T-helper 1 cell treated with Interleukin-12 subunit alpha and Interleukin-12 subunit beta and Interleukin-4 antibody, amounts not matched to agents 30 μg/mL and 1 μg/mL, for 36 hours (primary cell): Measurements from ENCODE around the gene GMEB2.

Experiments used
- H3K27ac Mint-ChIP-seq: one replicate; pipeline ENCODE4 v1.8.0; 2021; ENCODE audit warnings: mild to moderate bottlenecking, mixed read lengths
- H3K27me3 Mint-ChIP-seq: one replicate; pipeline ENCODE4 v1.8.0; 2021; ENCODE audit warnings: low read depth, mixed read lengths
- H3K36me3 Mint-ChIP-seq: one replicate; pipeline ENCODE4 v1.8.0; 2021; ENCODE audit warnings: low read depth, mixed read lengths
- H3K4me1 Mint-ChIP-seq: one replicate; pipeline ENCODE4 v1.8.0; 2021; ENCODE audit warnings: low read depth, mixed read lengths
- H3K4me3 Mint-ChIP-seq: one replicate; pipeline ENCODE4 v1.8.0; 2021; ENCODE audit warnings: mild to moderate bottlenecking, moderate library complexity, mixed read lengths
- H3K9me3 Mint-ChIP-seq: one replicate; pipeline ENCODE4 v1.8.0; 2021; ENCODE audit warnings: mixed read lengths

The GMEB2 gene

GRCh38 chr20:63585616-63586565 is 41.0 kb downstream of the GMEB2 start:
- H3K36me3 Mint-ChIP-seq: peaks cover 15% of the 10 kb centered on the region
- no peak overlapping the region for H3K27ac Mint-ChIP-seq
- no peak overlapping the region for H3K4me3 Mint-ChIP-seq
- peaks cover 15% of the 10 kb centered on the region for H3K27me3 Mint-ChIP-seq
- H3K9me3 Mint-ChIP-seq: no peaks in the 10 kb centered on the region
- no peaks in the 10 kb centered on the region for H3K4me1 Mint-ChIP-seq

DNA sequence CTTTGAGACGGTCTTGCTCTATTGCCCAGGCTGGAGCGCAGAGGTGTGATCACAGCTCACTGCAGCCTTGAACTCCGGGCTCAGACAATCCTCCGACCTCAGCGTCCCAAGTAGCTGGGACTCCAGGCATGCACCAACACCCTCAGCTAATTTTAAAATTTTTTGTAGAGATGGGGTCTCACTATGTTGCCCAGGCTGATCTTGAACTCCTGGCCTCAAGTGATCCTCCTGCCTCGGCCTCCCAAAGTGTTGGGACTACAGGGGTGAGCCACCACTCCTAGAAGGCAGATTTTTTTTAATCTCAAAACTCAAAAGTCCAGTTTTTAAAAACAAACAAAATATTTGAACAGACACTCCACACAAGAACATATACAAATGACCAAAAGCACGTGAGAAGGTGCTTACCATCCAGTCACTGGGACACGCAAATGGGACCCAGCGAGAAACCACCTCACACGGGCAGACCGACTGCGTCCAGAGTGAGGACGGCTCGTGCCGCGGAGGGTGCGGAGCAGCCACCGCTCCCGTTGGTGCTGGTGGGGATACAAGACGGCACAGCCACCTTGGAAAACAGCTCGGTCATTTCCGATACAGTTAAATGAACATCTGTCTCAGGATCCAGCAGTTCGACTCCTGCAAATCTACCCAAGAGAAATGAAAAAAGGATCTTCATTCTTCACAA is 44.4 kb downstream of the GMEB2 start:
- H3K4me3 Mint-ChIP-seq: no peak overlapping the region
- H3K27ac Mint-ChIP-seq: no peak overlapping the region
- H3K9me3 Mint-ChIP-seq: no peaks in the 10 kb centered on the region
- no peaks in the 10 kb centered on the region for H3K36me3 Mint-ChIP-seq
- peaks cover 33% of the 10 kb centered on the region for H3K27me3 Mint-ChIP-seq
- H3K4me1 Mint-ChIP-seq: peaks cover 4% of the 10 kb centered on the region

DNA sequence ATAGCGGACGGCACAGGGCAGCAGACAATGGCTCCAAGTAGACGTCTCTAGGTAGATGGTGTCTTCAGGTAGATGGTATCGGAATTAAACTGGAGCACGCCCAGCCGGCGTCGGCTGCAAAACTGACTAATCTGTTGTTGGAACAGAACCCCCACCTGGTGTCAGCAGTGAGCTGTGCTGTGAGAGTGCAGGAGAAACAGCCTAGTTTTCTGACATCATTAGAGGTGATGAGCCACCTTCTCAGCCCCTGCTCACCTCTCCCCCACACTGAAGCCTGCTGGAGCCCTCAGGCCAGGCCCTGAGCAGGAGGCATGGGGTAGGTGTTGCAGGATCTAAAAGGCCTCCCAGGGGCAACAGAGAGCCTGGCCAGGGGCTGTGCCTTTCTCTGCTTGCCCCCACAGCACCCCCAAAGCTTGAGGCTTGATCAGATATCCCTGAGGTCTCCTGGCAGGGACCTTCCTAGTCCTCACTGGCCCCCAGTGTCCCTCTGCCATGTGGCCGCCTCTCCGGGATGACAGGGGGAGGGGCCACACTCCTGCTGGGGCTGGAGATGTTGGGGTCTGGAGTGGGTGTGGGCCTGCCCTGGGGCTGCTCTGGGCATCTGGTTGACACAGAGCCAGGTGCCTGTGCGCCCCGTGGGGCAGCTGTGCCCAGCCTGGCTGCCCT is 46.0 kb downstream of the GMEB2 start:
- no peaks in the 10 kb centered on the region for H3K36me3 Mint-ChIP-seq
- H3K4me1 Mint-ChIP-seq: peaks cover 5% of the 10 kb centered on the region
- no peak overlapping the region for H3K27ac Mint-ChIP-seq
- H3K4me3 Mint-ChIP-seq: no peak overlapping the region
- peaks cover 42% of the 10 kb centered on the region for H3K27me3 Mint-ChIP-seq
- H3K9me3 Mint-ChIP-seq: no peaks in the 10 kb centered on the region

- H3K36me3 Mint-ChIP-seq: no peaks in the 10 kb centered on the region
- H3K27me3 Mint-ChIP-seq: peaks cover 46% of the 10 kb centered on the region
- no peak overlapping the region for H3K4me3 Mint-ChIP-seq
- no peaks in the 10 kb centered on the region for H3K9me3 Mint-ChIP-seq
- H3K27ac Mint-ChIP-seq: no peak overlapping the region
- H3K4me1 Mint-ChIP-seq: peaks cover 5% of the 10 kb centered on the region
These were observed 47.7 kb downstream of the GMEB2 start for GRCh38 chr20:63579017-63579694.

GRCh38 chr20:63578224-63579016 is 48.5 kb downstream of the GMEB2 start:
- no peaks in the 10 kb centered on the region for H3K36me3 Mint-ChIP-seq
- H3K4me1 Mint-ChIP-seq: peaks cover 7% of the 10 kb centered on the region
- H3K4me3 Mint-ChIP-seq: no peak overlapping the region
- no peaks in the 10 kb centered on the region for H3K9me3 Mint-ChIP-seq
- H3K27me3 Mint-ChIP-seq: peaks cover 41% of the 10 kb centered on the region
- no peak overlapping the region for H3K27ac Mint-ChIP-seq

- Mint-ChIP-seq H3K4me3 (no peak overlapping the region), H3K36me3 (no peaks in the 10 kb centered on the region), H3K27me3 (peaks cover 33% of the 10 kb centered on the region), H3K9me3 (no peaks in the 10 kb centered on the region), H3K4me1 (peaks cover 7% of the 10 kb centered on the region), H3K27ac (no peak overlapping the region)
These were observed 49.5 kb downstream of the GMEB2 start for GRCh38 chr20:63577317-63577894.

DNA sequence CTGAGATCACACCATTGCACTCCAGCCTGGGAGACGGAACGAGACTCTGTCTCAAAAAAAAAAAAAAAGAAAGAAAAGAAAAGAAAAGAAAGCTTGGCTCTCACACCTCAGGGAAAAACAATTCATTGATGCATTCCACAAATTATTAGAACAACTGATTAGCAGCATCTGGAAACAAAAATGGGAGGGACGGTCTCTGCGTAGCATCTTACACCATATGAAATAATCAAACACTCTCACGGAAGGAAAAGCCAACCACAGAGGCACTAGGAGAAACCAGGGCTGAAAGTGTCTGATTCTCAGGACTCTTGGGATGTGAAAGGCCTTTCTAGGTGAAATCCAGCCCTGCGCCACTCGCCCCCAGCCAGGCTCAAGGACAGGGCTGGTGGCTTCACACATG is 50.6 kb downstream of the GMEB2 start:
- peaks cover 7% of the 10 kb centered on the region for H3K4me1 Mint-ChIP-seq
- H3K4me3 Mint-ChIP-seq: peak overlapping the region; percentile 60
- peaks cover 32% of the 10 kb centered on the region for H3K27me3 Mint-ChIP-seq
- H3K9me3 Mint-ChIP-seq: no peaks in the 10 kb centered on the region
- no peaks in the 10 kb centered on the region for H3K36me3 Mint-ChIP-seq
- H3K27ac Mint-ChIP-seq: peak overlapping the region; percentile 50

DNA sequence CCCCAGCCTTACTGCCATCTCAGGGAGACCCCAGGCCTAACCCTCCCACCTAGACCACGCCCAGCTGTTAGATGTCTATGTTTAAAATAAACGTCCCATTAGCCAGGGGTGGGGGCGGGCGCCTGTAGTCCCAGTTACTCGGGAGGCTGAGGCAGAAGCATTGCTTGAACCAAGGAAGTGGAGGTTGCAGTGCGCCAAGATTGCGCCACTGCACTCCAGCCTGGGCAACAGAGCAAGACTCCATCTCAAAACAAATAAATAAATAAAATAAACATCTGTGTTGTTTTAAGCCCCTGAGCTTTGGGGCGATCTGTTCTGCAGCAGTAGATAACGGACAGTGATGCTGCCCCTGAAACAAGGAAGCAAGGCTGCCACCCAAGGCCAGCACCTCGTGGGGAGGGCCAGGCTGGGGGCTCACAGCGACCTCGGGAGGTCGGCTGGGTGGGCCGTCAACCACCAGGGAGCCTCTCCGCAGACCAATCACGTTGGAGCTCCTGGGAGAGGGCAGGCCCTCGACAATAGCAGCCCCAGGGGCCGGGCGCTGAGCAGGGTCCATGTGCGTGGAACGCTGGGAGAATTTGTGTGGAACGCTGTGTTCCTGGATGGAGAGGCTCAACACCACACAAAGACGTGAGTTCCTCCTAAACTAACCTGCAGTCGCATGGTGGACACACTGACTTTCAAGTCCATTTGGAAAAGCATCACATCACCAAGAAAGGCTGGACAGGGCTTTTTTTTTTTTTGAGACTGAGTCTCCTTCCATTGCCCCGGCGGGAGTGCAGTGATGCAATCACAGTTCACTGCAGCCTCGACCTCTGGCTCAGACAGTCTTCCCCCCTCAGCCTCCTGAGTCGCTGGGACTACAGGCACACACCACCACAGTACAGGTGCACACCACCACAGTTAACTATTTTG is 51.8 kb downstream of the GMEB2 start:
- peak overlapping the region; percentile 53 for H3K4me3 Mint-ChIP-seq
- H3K27ac Mint-ChIP-seq: no peak overlapping the region

GRCh38 chr20:63574156-63574828 is 52.6 kb downstream of the GMEB2 start, which contains the start of gene HELZ2:
HELZ2 (minus strand) TSS chr20:63574239; CDS start chr20:63572385, 1,854 bp downstream.
- Mint-ChIP-seq H3K9me3 (no peaks in the 10 kb centered on the region), H3K36me3 (peaks cover 1% of the 10 kb centered on the region), H3K4me1 (peaks cover 5% of the 10 kb centered on the region), H3K27me3 (peaks cover 17% of the 10 kb centered on the region), H3K4me3 (peak within 1 kb of the TSS; percentile 88), H3K27ac (peak within 1 kb of the TSS; percentile 88)

More for the DNA sequence above, 51.8 kb downstream of the GMEB2 start:
- Mint-ChIP-seq H3K36me3 (no peaks in the 10 kb centered on the region), H3K27me3 (peaks cover 25% of the 10 kb centered on the region), H3K9me3 (no peaks in the 10 kb centered on the region), H3K4me1 (peaks cover 3% of the 10 kb centered on the region)

DNA sequence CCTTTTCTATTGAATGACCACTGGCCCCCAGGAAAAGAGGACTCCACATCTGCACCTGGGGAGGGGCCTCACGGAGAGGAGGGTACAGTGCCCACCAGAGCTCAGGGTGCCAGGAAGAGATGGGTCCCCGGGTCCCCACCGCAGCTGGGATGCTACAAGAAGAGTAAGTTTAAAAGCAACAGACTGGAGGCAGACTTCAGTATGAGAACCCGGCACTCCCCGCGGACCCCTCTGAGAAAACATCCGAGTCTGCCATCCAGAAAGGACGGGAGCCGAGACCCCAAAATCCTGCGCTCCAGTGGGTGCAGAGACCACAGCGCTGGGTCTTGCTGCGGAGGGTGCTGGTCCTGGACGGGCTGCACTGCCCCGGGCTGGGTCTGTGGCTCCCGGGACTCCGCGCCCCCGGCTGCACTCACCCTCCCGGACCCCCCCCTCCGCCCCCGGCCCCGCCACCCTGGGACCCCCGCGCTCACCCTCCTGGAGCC is 53.2 kb downstream of the GMEB2 start:
- Mint-ChIP-seq H3K36me3 (peaks cover 5% of the 10 kb centered on the region), H3K4me1 (peaks cover 10% of the 10 kb centered on the region), H3K27me3 (peaks cover 13% of the 10 kb centered on the region), H3K9me3 (no peaks in the 10 kb centered on the region), H3K4me3 (peak overlapping the region; percentile 88), H3K27ac (peak overlapping the region; percentile 88)

DNA sequence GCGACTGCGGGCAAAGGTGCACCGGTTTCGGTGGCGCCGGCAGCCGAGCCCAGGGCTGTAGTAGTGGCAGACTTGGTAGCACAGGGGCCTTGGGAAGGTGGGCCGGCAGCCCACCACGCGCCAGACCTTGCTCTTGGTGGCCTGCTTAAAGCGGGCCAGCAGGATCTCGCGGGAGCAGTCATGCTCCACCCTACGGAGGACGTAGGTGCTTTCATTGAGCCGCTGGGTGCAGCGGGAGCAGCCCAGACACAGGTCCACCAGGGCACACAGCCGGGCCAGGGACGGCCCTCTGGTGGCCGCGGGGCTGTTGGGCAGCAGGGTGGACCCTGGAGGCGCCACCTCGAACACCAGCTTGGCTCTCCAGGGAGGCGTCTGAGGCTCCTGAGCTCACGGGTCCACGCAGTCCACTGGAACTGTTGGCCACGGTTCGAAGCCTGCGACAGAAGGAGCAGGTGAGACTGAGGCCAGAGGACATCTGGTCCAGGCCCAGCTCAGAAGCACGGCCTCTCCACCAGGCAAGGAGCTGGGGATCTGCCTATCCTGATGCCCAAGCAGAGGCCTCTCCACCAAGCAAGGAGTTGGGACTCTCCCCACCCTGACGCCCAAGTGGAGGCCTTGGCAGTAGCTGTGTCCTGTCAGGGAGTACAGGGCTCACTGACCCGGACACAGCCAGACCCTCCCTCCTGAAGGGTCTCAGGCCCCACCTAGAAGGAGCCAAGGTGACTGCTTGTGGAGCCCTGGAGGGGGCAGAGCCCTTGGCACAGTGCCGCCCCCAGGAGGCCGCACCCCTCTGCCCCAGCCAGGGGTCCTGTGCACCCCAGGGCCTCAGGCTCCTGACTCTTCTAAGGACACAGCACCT is 53.9 kb downstream of the GMEB2 start:
- Mint-ChIP-seq H3K4me3 (peak overlapping the region; percentile 88), H3K36me3 (peaks cover 7% of the 10 kb centered on the region), H3K27me3 (peaks cover 13% of the 10 kb centered on the region), H3K9me3 (no peaks in the 10 kb centered on the region), H3K4me1 (peaks cover 14% of the 10 kb centered on the region), H3K27ac (peak overlapping the region; percentile 88)
